BE2C (cell line): ENCODE measurements around the gene S100A2.

ENCODE experiments used
- DNase-seq: peaks from one replicate; pipeline ENCODE4 v3.0.0-alpha.2; 2020
- H3K27me3 ChIP-seq: fragments of 250-450 bp; sonication (Bioruptor Pico); 2 replicates; pipeline ENCODE4 v1.5.1; 2020; ENCODE audit warnings: mild to moderate bottlenecking
- H3K36me3 ChIP-seq: fragments of 250-450 bp; sonication (Bioruptor Pico); 2 replicates; pipeline ENCODE4 v1.5.1; 2020; ENCODE audit warnings: mild to moderate bottlenecking
- H3K4me1 ChIP-seq: fragments of 250-450 bp; sonication (Bioruptor Pico); 2 replicates; pipeline ENCODE4 v1.5.1; 2020
- H3K4me3 ChIP-seq: 2 replicates; pipeline ENCODE4 v1.5.1; 2011; ENCODE audit warnings: low read depth, low read length
- H3K9me3 ChIP-seq: fragments of 250-450 bp; sonication (Bioruptor Pico); 2 replicates; pipeline ENCODE4 v1.5.1; 2020
- CTCF ChIP-seq: IDR thresholded peaks from 2 replicates; pipeline ENCODE4 v1.5.1; 2012; ENCODE audit warnings: mild to moderate bottlenecking, low read depth, low read length

The S100A2 gene

GRCh38 chr1:153570874-153571273, 5.2 kb upstream of the S100A2 start:
- Histone ChIP-seq H3K4me1 (peaks cover 31% of the 10 kb centered on the region), H3K27me3 (no peaks in the 10 kb centered on the region), H3K9me3 (no peaks in the 10 kb centered on the region), H3K4me3 (no peak overlapping the region), H3K36me3 (no peaks in the 10 kb centered on the region)
- DNase-seq = no peak
- TF ChIP-seq CTCF = no peak

GRCh38 chr1:153569465-153569864, 3.8 kb upstream of the S100A2 start:
- no peaks in the 10 kb centered on the region for H3K27me3 ChIP-seq
- no peak for DNase-seq
- H3K36me3 ChIP-seq = no peaks in the 10 kb centered on the region
- no peaks in the 10 kb centered on the region for H3K9me3 ChIP-seq
- peaks cover 38% of the 10 kb centered on the region for H3K4me1 ChIP-seq
- no peak overlapping the region for H3K4me3 ChIP-seq
- no peak for TF ChIP-seq CTCF

- Histone ChIP-seq H3K9me3 (no peaks in the 10 kb centered on the region), H3K36me3 (no peaks in the 10 kb centered on the region), H3K27me3 (no peaks in the 10 kb centered on the region), H3K4me3 (peak overlapping the region; percentile 51), H3K4me1 (peaks cover 38% of the 10 kb centered on the region)
- peak; percentile 99 for TF ChIP-seq CTCF
- DNase-seq = peak; percentile 94
Observed at GRCh38 chr1:153568367-153569099, 2.9 kb upstream of the S100A2 start.

- no peak for TF ChIP-seq CTCF
- Histone ChIP-seq H3K9me3 (no peaks in the 10 kb centered on the region), H3K4me1 (peaks cover 34% of the 10 kb centered on the region), H3K27me3 (no peaks in the 10 kb centered on the region), H3K4me3 (peak overlapping the region; percentile 51), H3K36me3 (no peaks in the 10 kb centered on the region)
- DNase-seq = peak; percentile 62
Observed at GRCh38 chr1:153567621-153568366, 2.1 kb upstream of the S100A2 start.

GRCh38 chr1:153566414-153567371, 1.0 kb upstream of the S100A2 start:
- H3K4me1 ChIP-seq = peaks cover 34% of the 10 kb centered on the region
- H3K27me3 ChIP-seq = no peaks in the 10 kb centered on the region
- H3K36me3 ChIP-seq = no peaks in the 10 kb centered on the region
- peak; percentile 98 for DNase-seq
- TF ChIP-seq CTCF = no peak
- H3K4me3 ChIP-seq = no peak overlapping the region
- H3K9me3 ChIP-seq = no peaks in the 10 kb centered on the region
